SK-N-DZ (cell line): ENCODE data around the gene ZRANB3.
A peak's percentile ranks its signal among the peaks of the same experiment; 100 is the strongest.

Source experiments
- DNase-seq: peaks from one replicate; pipeline ENCODE4 v3.0.0-alpha.2; 2015; ENCODE audit warnings: low spot score

ZRANB3 gene

DNA sequence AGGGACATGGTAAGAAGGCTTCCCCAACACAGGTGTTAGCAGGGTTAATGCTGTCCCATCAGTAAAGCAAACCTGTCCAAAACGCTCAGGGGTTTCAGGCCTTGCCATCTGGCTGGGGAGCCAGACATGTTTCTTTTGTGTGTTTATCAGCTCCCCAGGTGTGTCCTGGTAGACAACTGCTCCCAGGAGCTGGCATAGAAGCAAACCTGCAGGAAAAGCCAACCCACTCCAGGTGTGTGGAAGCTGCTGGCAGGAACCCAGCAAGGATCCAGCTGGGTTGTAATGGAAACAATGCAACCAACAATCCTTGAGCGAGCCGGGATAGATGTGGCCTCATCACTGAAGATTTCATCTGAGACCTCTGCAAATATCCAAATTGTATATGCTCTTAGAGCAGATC lies 355.8 kb downstream of the ZRANB3 start:
- DNase-seq = no peak

DNA sequence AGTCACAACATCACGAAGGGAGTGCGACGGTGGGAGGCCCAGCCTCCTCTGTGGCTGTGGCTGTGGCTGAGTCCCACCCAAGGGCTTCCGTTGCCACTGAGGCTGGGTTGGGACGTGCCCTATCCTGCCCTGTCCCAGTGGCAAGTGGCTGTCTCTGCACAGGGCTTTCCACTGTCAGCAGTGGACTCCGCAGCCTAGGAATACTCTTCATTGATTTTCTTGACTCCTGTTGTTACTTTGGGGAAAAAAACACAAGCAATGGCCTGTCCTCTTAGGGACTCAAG lies 356.3 kb downstream of the ZRANB3 start:
- DNase-seq = no peak

DNA sequence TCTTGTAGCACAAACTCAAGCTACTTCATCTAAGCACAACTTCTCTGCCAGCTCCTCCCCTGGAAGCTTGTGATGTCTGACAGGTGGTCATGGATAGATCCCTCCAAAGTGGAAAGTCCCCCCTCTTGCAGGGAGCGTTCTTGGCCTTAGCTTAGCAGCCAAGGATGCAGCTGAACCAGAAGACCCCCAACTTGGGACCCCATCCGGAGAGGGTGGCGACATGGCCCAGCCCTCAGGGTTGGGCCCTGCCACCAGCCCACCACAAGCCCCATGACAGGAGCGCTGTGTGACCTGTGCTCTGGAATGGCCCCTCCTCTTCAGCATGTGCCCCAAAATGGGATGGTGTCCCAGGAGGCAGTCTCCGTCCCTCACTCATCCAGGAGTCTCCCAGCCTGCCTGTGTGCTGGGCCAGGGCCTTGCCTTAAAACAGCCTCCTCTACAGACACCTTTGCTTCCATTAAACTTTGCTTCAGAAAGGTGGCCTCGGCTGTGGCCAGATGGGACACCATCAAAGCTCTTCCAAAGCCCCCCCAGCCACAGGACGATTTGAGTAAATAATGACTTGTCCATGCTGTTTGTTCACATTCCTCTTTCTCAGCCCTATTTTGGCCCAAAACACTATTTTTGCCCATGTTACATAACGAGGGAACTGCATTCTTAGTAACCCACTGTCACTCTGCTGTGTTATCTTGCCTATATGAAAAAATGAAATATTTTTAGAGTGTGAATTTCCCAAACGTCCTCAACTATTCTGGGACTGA lies 356.8 kb downstream of the ZRANB3 start:
- DNase-seq = no peak

DNA sequence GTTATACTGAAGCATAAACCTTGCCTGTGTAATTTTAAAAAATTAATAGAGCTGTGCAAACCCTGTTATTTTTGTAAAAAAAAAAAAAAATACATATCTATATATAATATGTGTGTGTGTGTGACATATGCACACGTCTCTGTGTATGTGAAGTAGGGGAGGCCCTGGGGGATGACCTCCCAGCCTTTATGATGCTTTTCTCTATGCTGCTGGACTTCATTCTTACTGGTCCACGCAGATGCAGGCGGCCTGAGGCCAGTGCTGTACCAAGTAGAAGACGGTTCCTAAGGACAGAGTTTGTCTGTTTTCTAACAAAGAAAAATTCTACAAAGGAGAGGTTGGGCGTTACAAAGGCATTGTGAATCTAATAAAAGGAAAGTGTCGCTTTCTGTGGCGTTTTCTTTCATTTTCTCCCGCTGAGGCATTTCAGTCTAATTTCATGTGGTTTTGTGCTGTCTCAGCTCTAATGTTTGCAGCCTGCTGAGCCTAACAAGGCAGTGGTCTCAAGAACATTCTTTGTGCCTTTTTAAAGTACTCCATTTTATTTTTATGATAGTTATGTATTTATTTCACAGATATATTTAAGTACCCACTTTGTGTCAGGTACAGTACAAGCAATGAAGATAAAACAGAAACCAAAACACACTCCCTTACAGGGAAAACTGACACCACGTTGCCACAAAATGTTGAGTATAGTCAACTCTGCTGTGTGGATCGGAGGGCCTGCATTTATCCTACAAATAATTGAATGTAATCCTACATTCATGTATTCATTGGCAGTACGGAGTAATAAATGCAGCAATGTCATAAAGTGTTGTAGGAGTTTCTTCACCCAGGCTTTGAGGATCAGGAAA lies 360.9 kb downstream of the ZRANB3 start:
- DNase-seq = no peak

DNA sequence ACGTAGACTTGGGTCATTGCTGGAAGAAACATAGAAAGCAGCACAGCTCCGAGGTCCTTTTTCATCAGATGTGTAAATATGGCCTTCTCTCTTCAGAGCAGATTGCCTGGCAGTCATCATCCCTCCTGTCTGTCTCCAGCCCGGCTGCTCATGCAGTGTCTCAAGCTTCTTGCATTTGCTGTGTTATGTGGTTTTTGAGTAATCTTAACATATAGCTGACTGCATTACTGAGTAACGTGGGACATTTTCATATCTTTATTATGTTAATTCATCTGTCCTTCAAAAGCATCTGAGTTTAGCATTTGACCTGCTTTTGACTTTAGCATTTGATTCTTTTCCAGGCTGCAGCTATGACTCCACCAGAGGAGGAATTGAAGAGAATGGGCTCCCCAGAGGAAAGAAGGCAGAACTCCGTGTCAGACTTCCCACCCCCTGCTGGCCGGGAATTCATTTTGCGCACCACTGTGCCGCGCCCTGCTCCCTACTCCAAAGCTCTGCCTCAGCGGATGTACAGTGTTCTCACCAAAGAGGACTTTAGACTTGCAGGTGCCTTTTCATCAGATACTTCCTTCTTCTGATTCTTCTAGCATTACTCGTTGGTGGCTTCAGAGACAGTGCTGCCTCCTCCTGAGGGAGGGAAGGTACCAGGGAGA lies 362.7 kb downstream of the ZRANB3 start:
- no peak for DNase-seq

DNA sequence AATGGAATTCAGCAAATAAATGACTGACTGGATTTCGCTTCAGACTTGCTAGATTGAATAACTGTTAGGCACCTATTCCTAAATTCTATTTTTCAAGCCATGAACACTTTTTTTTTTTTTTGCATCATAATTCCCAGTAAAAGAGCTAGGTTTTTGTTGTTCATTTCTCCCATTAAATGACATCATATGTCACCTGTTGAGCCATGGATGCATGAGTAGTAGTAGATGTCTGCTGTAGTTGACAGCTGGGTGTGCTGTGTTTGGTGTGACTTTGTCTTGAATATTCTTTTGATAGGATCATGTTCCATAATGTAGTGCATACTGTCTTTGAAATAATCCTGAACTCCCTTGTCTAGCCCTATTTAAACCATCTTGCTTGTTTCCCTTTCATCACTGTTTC lies 363.7 kb downstream of the ZRANB3 start:
- no peak for DNase-seq

DNA sequence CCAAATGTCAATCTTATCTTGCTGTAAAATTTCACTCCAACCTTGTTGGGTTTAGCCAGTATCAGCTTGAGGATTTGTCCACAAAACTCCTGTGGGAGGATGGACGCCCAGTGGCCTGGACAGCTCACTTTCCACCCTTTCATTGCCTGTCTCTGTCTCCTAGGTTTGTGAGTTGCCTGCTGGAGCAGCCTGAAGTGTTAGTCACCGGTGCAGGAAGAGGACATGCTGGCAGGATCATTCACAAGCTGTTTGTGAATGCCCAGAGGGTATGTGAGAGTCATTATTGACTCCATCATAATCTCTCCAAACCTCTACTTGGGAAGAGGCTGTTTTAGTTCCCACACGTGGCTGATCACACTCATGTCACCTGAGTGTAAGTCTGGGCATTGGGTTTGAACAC lies 366.6 kb downstream of the ZRANB3 start:
- DNase-seq = no peak

DNA sequence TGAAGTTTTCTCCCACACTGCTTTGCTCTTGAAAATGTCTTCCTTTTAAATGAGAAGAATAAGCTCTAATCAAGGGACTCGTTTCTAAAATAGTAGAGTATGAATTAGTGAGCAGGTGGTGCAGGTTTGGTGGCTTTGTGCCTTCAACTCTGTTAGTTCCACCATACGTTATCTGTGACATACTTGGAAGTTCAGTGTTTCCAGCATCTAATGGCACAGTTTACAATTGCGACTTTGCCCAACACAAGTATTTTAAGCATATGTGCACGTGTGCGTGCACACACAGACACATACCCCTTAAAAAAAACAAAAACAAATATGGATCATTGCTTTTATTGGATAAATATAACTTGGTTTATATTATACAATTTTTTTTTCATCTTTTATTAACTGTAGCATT lies 367.1 kb downstream of the ZRANB3 start:
- no peak for DNase-seq

DNA sequence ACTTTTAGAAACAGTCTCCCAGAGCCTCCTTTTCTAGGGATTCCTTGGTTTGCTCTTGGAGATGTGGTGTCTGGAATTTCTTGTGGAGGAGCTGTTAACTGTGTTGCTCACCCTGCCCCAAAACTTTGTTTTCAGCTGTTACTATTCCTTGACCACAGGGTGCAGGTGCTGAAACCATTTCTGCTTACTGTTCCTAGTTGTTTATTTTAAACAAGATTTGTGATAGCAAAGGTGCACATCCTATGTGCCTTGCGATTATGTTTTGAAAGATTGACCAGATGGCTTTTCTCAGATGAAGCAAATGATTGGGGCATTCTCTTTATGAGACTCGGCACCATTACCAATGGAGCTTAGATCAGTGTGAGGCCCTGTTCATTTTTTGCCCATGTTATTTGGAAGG lies 367.7 kb downstream of the ZRANB3 start:
- no peak for DNase-seq

DNA sequence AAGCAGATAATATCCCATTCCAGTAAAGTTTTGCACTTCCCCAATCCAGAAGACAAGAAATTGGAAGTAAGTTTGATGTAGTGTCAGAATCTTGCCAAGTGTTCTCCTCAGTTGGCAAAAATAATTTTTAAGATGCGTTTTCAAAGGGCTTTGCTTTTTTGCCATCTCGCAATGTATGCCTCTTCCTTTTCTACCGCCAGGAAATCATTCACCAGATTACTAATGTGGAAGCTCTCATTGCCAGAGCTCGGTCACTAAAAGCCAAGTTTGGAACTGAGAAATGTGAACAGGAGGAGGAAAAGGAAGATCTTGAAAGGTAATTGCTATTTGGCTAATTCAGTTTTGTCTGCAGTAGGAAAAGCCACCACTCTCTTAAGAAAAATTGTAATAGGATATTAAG lies 368.2 kb downstream of the ZRANB3 start:
- no peak for DNase-seq

DNA sequence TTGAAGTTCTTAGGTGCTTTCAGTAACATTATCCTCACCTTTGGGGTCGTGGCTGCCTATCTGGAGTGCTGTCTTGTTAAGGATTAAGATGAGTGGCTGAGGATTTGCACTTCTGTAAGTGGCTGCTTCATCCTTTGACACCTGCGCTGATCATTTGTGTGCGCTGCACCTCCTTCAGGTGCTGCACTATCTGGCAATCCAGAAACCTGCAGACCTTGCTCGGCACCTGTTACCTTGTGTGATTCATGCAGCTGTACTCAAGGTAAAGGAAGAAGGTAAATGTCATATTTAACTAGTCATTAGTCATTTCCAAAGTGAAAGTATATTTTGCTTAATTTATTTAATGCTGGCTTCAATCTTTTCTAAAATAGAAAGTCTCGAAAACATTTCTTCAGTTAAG lies 368.6 kb downstream of the ZRANB3 start:
- DNase-seq = no peak

DNA sequence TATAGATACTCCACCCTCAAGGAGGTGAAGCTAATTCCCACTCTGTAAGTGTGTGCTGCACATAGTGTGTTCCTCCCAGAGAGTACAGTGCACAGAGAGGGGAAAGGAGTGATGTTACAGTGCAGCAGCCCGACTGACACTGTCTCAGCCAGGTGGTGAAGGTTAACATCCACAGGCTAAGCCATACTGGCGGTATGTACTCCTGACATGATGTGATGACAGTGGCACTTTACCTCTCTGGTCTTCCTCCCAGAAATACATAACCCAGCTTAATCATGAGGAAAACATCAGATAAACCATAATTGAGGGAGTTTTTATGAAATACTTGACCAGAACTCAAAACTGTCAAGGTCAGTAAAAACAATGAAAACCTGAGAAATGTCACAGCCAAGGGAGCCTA lies 371.8 kb downstream of the ZRANB3 start:
- DNase-seq = peak; percentile 1

DNA sequence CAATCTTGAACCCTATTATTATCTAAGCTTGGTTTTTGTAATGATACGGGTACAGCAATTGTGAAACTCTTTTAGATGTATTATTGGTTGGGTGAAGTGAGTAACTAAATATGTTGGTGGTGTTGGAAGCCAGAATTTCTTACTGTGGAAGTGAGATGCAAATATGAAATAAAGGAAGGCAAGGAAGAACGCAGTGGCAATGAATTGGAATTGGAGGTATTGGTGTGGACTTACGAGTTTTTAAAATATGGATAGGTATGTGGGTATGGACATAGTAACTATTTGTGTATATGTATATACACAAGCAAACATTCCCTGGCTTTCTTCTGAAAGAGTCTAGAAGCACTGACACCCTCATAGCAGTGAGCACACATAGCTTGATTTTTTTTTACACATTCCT lies 373.2 kb downstream of the ZRANB3 start:
- DNase-seq = no peak

DNA sequence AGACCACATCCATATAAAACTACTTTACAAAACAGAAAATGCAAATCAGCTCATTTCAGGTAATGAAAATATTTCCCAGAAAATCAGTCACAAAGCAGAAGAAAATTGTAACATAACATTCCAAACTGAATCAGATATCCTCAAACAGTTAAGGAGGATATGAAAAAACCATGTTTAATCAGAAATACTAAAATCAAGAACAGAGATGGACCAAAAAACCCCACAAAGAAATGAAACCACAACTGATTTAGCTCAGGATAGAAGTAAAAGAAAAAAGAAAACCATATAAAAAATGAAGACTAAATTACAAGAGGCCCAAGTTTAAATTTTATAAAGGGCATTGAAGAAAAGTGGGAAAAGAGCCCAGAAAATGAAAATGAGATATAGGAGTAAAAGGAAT lies 376.1 kb downstream of the ZRANB3 start:
- no peak for DNase-seq

DNA sequence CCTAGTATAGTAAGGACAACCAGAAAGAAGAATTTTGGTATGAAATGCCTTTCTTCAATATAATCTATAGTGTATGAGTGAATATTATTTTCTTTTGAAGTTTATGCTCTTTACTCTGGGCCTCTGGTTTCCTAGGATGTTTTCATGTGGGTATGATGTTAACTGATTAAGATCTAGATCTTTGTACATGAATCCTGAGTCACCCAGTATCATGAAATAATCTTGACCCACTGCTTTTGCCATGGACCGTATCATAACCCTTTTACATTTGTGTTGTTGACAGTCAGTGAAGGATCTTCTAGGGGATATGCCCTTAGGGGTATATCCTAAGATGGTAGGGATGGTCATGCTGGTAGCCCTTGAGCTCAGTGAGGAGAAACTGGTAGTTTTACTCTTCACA lies 378.7 kb downstream of the ZRANB3 start:
- DNase-seq = no peak

DNA sequence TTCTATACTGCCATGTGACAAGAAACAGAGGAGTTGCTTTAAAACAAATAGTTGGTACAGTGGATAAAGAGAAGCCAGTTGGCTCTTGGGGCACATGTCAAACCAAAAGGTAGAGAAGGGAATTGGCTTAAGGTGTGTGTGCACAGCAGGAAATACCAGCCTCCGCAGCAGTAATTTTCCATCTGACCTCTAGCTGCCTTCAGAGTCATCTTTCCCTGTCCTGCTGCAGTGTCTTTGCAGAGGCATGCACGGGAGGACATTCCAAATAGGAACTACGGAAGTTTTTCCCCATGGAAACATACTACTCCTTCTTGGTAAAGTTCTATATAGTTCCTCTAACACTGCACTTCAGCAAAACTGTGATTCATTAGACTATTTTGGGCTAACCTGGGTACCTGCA lies 379.4 kb downstream of the ZRANB3 start:
- no peak for DNase-seq

DNA sequence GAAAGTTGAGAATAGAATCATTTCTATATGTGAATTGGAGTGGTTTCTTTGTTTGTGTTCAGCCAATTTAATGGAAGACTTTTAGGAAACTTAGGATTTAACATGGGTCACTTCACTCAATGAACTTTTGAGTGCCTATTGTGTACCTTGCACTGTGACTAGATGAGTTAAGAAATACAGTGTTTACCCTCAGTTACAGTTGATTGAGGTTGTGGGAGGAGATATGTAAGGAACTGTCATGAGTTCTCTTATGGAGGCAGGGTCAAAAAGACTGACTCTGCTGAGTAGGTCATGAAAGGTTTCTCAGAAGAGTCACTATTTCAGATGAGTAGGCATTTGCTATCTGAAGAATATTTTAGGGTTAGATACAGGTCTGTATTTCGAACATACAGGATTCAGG lies 380.3 kb downstream of the ZRANB3 start:
- no peak for DNase-seq

DNA sequence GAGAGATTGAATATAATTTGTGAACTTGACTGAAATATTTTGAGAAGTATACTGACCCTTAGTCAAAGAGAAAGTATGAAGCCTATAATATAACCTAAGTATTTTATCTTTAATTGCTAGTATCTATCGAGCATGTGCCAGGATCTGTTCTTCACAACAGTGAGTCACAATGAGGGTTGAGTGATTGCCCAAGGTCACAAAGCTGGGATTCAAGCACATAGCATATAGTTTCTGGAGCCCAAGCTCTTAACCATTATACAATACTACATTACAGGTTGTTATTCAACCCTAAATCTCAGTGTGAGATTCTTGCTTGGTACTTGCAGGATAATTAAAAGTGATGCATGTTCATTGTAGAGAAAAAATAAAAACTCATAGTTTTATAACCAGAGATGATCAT lies 381.8 kb downstream of the ZRANB3 start:
- no peak for DNase-seq

DNA sequence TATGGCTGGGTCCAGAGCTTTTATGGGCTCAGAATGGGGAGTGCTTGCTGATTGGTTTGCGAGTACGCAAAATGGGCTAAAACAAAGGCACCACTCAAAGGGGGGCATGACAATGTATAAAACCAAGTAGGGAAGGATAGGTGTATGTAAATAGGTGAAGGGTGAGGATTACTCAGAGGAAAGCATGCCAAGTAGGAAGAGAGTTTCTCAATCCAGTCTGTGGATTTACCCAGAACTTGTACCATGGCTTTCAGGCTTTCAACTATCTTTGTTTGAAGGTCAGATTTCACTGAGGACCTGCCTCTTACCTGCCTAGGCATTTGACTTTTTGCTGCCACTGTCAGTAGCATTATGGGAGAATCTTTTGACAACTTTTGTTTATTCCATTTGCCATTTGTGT lies 386.7 kb downstream of the ZRANB3 start:
- DNase-seq = no peak

DNA sequence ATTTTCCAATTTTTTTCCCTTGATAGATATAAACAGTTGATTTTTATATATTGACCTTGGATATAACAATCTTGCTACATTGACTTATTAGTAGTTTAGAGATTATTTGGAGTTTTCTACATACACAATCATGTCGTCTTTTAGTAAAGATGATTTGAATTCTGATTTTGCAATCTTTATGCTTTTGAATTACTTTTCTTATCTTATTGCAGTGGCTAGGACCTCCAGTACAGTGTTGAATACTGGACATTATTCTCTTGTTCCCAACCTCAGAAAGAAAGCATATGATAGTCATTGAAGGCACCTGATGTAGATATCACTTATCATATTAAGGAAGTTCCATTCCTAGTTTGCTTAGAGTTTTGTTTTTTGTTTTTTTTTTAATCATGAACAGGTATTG lies 388.7 kb downstream of the ZRANB3 start:
- no peak for DNase-seq

DNA sequence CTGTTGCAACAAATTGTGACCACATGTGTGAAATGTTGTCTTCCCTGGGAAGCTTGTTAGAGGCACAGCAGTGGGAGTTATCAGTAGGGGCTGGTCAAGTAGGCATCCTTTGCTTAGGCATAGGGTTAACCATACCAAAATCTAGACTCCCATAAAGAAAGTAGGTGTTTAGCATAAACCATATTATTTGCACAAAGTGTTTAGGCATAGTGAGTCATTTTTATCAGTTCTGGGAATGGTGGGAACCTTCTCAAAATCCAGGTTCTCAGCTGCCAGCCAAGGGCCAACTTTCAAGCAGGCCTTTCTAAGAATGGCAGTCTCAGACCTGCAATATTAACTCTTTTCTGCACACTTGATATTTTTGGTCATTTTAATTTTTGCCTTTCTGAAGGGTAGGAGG lies 390.4 kb downstream of the ZRANB3 start:
- DNase-seq = no peak

DNA sequence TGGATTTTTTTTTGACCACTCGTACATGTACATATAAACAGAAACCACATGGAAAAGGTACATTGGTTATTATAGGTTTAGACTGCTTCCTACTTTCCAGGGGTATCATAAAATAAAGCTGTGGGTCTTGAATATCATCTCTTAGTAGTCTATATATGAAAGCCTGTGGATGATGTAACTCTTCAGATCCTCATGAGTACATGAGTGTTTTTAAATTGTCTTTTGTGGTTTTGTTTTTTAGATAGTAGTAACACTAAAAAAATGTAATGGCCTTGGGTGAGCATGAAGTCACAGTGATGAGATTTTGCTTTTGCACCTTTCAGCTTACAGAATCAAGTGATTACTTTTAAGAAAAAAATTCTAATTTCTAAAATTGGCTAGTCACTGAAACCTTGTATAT lies 398.7 kb downstream of the ZRANB3 start:
- DNase-seq = no peak

DNA sequence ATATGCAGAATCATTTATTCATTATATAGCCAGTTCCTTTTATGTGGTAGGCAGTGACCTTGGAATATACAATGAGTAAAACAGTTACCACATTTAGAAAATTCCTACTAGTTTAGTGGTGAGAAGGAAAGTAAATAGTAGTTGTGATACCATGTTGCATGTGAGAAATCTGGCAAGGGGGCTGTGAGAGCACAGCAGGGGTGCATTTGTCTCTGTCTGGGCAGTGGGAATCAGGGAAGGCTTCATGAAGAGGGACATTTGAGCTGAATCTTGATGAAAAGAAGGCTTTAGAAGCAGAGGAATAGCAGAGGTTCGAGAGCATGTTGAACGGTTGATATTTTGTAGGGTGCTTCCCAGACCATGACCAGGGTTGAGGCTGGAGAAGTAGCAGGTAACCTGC lies 400.3 kb downstream of the ZRANB3 start:
- no peak for DNase-seq
